HG02970 (cell line): ENCODE data around the gene PECR.
"Not testable (repeated sequence)": the region's sequence is repeated elsewhere in the genome, so short reads cannot be mapped to it uniquely, and the experiment has no call there.

ENCODE experiments used
- ATAC-seq: cut with Tn5 transposase; IDR thresholded peaks from one replicate; pipeline ENCODE4 v1.9.1; 2021; ENCODE audit warnings: mild to moderate bottlenecking, moderate library complexity, moderate number of reproducible peaks; ENCODE audit not compliant: unreplicated experiment, low FRiP score

PECR gene

GRCh38 chr2:216004697-216005283, 76.8 kb downstream of the PECR start:
- no peak for ATAC-seq

- ATAC-seq: no peak
Measured at GRCh38 chr2:216003876-216004696, 77.5 kb downstream of the PECR start.

- no peak for ATAC-seq
Measured at GRCh38 chr2:216002693-216003092, 78.9 kb downstream of the PECR start.

GRCh38 chr2:216002101-216002678, 79.4 kb downstream of the PECR start:
- no peak for ATAC-seq

- no peak for ATAC-seq
Measured at GRCh38 chr2:216001216-216002100, 80.2 kb downstream of the PECR start.

GRCh38 chr2:215998636-215999035, 83.0 kb downstream of the PECR start:
- no peak for ATAC-seq

- no peak for ATAC-seq
Measured at GRCh38 chr2:215997219-215997618, 84.4 kb downstream of the PECR start.

- no peak for ATAC-seq
Measured at GRCh38 chr2:215994911-215995310, 86.7 kb downstream of the PECR start.

GRCh38 chr2:215988556-215989207, 92.9 kb downstream of the PECR start:
- ATAC-seq: not testable (repeated sequence)
